Progenitor cell of endocrine pancreas (in vitro differentiated cells): Measurements from ENCODE around the gene ERC1. TPM values are rescaled to one million over a fixed set of nuclear protein-coding genes. Genes with fewer than 3 reads are reported as not detected.

ENCODE experiments used
- DNase-seq: peaks from one replicate; pipeline ENCODE4 v3.0.0; 2021; ENCODE audit warnings: low spot score; ENCODE audit not compliant: unreplicated experiment
- H3K27ac Mint-ChIP-seq: 2 replicates; pipeline ENCODE4 v1.8.0; 2021; ENCODE audit warnings: mild to moderate bottlenecking, moderate library complexity, mixed read lengths
- H3K27me3 Mint-ChIP-seq: 2 replicates; pipeline ENCODE4 v1.8.0; 2021; ENCODE audit warnings: mixed read lengths
- H3K36me3 Mint-ChIP-seq: 2 replicates; pipeline ENCODE4 v1.8.0; 2022; ENCODE audit warnings: mixed read lengths; ENCODE audit not compliant: insufficient read depth
- H3K4me1 Mint-ChIP-seq: 2 replicates; pipeline ENCODE4 v1.8.0; 2021; ENCODE audit warnings: low read depth, mixed read lengths
- H3K4me3 Mint-ChIP-seq: 2 replicates; pipeline ENCODE4 v1.8.0; 2021; ENCODE audit warnings: low read depth, mild to moderate bottlenecking, moderate library complexity, mixed read lengths
- H3K9me3 Mint-ChIP-seq: 2 replicates; pipeline ENCODE4 v1.8.0; 2021; ENCODE audit warnings: low read depth, mixed read lengths
- total RNA-seq: library from RNA; stranded (reverse); gene quantifications from 2 replicates; pipeline ENCODE4 v1.2.1, GENCODE V29; 2021
- TF ChIP-seq, protein P1 (sequence below): fragments of 200-600 bp; sonication (generic); IDR thresholded peaks from one replicate; pipeline ENCODE4 v1.5.0; 2021; ENCODE audit warnings: antibody characterized with exemption, mild to moderate bottlenecking; ENCODE audit not compliant: unreplicated experiment

The ERC1 gene
- total RNA-seq, 1 donor from 2014 or later = 146 TPM

DNA sequence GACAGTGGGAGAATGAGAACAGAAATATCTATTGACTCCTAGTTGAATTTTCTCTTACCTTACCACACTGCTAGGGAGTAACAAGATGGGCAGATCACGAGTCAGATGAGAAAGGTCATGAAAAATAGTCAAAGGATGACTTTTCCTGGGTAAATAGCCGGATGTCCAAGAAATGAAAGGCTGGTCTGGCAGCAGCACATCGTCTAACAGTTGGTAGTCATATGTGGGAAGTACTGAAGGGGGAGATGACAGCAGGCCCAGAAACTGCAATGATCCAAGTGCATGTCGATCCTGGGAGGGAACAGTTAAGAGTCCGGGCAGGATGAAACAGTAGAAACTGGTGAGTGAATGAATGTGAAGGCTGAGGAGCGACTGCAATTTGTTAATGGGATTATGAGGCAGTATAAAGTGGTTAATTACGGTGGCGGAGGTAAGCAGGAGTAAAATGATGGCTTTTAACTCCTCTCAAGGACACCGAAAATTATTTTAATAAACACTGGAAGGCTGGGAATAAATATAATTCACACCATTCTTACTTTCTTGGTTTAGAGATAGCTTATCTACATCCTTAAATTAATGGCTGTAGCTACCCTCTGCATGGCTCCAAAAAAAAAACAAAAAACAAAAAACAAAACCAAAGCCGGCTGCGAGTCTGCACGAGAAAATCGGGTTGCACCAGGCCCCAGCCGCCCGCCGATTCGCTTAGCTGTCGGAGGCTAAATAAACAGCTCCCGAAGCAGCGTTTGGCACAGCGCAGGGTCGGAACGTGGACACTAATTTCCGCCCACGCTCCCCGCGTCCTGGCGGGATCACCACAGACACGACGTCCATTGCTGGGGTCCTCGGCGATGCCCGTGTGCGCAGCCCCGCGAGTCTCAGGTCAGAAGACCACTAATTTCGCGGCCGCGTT lies 1.0 kb upstream of the ERC1 start:
- Mint-ChIP-seq H3K27me3 (no peaks in the 10 kb centered on the region), H3K4me3 (peak overlapping the region; percentile 96), H3K36me3 (peaks cover 5% of the 10 kb centered on the region), H3K4me1 (peaks cover 30% of the 10 kb centered on the region), H3K9me3 (no peaks in the 10 kb centered on the region), H3K27ac (peak overlapping the region; percentile 96)
- TF ChIP-seq, protein P1, sequence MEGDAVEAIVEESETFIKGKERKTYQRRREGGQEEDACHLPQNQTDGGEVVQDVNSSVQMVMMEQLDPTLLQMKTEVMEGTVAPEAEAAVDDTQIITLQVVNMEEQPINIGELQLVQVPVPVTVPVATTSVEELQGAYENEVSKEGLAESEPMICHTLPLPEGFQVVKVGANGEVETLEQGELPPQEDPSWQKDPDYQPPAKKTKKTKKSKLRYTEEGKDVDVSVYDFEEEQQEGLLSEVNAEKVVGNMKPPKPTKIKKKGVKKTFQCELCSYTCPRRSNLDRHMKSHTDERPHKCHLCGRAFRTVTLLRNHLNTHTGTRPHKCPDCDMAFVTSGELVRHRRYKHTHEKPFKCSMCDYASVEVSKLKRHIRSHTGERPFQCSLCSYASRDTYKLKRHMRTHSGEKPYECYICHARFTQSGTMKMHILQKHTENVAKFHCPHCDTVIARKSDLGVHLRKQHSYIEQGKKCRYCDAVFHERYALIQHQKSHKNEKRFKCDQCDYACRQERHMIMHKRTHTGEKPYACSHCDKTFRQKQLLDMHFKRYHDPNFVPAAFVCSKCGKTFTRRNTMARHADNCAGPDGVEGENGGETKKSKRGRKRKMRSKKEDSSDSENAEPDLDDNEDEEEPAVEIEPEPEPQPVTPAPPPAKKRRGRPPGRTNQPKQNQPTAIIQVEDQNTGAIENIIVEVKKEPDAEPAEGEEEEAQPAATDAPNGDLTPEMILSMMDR = no peak
- DNase-seq = no peak

DNA sequence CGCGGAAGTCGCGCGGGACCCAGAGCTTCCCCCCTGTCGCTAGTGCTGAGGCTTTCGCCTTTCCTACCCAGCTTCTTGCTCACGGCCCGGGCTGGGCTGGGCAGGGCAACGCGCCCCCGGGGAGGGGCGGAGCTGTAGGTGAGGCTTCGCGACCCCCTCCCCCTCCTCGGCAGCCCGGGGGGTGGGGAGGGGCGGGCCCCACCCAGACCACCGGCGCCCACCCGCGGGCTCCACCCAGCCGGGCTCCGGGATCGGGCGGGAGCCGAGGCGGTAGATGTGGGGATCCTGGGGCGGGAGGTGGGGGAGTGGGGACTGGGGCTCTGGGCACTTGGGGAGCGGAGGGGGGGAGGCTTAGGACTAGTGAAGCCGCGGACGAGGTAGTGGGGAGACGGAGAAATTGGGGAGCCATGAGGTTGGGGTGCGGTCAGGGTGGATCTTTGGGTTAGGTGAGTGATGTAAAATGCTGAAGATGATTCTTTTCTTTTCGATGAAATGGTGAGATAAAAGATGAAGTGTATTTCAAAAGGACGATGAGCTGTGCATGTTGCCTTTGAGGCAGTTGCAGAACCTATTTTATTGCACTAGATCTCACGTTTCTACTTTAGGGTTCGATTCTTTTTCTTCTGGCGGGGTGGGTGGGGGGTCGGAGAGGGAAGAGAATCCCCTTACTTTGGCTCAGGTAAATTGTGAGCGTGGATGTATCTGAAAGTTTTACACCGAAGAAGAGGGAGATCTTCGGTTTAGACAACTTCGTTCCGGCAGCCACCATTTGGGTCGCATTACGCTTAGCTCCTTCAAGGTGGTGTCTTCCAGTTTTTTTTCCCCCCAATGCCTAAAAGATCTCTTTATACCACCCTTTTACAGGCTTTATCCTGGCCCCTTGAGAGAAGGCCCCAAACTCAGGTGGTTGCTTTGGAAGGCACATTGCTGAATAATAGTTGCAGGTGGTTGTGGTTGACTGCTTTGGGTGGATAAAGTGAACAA lies 619 bp downstream of the ERC1 start:
- TF ChIP-seq, protein P1 = no peak
- H3K4me1 Mint-ChIP-seq = peaks cover 30% of the 10 kb centered on the region
- H3K4me3 Mint-ChIP-seq = peak overlapping the region; percentile 96
- no peaks in the 10 kb centered on the region for H3K9me3 Mint-ChIP-seq
- peaks cover 3% of the 10 kb centered on the region for H3K36me3 Mint-ChIP-seq
- H3K27ac Mint-ChIP-seq = peak overlapping the region; percentile 96
- no peaks in the 10 kb centered on the region for H3K27me3 Mint-ChIP-seq
- peak; percentile 73 for DNase-seq

DNA sequence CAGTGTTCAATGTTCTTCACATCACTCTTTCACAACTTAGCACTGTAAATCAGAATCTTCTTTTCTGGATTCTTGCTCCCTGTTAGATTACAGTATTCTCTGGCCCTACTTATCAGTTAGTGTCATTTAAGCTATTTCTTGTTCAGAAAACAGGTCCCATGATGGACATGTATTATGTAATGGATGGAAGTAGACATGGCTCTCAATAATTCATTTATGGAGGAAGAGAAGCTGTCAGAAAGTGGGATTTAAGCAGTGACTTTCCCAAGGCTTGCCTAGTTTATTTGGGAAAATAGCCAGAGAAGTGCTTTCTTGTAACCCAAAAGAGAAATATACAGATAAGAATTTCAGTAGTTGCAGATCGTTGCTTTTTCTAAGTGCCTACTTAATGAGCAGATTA lies 1.6 kb downstream of the ERC1 start:
- Mint-ChIP-seq H3K4me1 (peaks cover 30% of the 10 kb centered on the region), H3K4me3 (peak overlapping the region; percentile 96), H3K27me3 (no peaks in the 10 kb centered on the region), H3K9me3 (no peaks in the 10 kb centered on the region), H3K36me3 (peaks cover 2% of the 10 kb centered on the region), H3K27ac (no peak overlapping the region)
- no peak for DNase-seq
- TF ChIP-seq, protein P1 = no peak

DNA sequence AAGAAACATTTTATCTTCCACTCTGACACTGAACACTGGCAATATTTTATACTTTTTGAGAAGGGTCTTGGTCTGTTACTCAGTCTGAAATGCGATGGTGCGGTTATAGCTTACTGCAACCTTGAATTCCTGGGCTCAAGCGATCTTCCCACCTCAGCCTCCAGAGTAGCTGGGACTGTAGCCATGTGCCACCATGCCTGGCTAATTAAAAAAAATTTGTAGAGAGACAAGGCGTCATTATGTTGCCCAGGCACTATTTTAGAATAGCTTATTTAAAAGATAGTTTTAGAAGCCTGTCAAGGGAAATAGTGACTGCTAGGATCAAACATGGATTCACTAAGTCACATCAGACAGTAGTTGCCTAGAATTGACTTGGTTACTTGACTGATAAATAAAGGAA lies 5.9 kb downstream of the ERC1 start:
- Mint-ChIP-seq H3K4me1 (peaks cover 11% of the 10 kb centered on the region), H3K36me3 (peaks cover 4% of the 10 kb centered on the region), H3K27ac (no peak overlapping the region), H3K4me3 (no peak overlapping the region), H3K9me3 (no peaks in the 10 kb centered on the region), H3K27me3 (no peaks in the 10 kb centered on the region)
- no peak for DNase-seq
- TF ChIP-seq, protein P1 = no peak

DNA sequence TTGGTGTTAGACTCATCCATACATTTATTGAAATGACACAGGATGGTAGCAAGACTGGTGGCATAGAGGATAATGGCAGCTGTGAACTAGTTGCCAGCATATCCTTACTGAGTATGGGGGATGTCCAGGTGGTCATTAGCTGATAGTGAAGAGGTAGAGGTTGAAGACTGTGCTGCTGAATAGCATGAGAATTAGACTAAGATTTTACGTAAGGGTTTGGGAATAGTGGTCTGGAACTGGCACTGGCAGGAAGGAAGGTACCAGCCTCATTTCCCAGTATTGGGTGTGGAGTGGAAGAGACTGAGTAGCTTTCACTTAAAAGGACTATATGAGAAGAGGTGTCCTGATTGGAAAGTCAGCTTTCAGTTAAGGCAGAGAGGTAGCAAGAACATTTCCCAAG lies 6.5 kb downstream of the ERC1 start:
- TF ChIP-seq, protein P1 = no peak
- Mint-ChIP-seq H3K4me1 (peaks cover 5% of the 10 kb centered on the region), H3K27ac (no peak overlapping the region), H3K9me3 (no peaks in the 10 kb centered on the region), H3K4me3 (no peak overlapping the region), H3K27me3 (no peaks in the 10 kb centered on the region), H3K36me3 (peaks cover 5% of the 10 kb centered on the region)
- no peak for DNase-seq
